Panc1 (cell line): Measurements from ENCODE around the gene SVIP. TPM values are rescaled to one million over a fixed set of nuclear protein-coding genes. Genes with fewer than 3 reads are reported as not detected.

Experiments
- ATAC-seq: fragments of 200-7000 bp; cut with Tn5 transposase; 2 replicates; pipeline ENCODE4 v1.9.1; 2020; ENCODE audit warnings: mild to moderate bottlenecking, moderate library complexity
- BruUV-seq: library from RNA; stranded (reverse); fragments of 400-500 nt; replicated peaks from 2 replicates; lab custom pipeline; 2021; lab: Mats Ljungman, UMichigan
- CTCF ChIA-PET: fragments of 300-600 bp; sonication (Branson Sonifier 250); formaldehyde crosslinking; loops from one replicate; lab custom pipeline; 2022; ENCODE audit warnings: antibody characterized with exemption; lab: Charles Lee
- POLR2A ChIA-PET: fragments of 300-600 bp; sonication (Branson Sonifier 250); formaldehyde crosslinking; loops from one replicate; lab custom pipeline; 2022; ENCODE audit warnings: antibody characterized with exemption; lab: Charles Lee
- DNase-seq: peaks from one replicate; pipeline ENCODE4 v3.0.0-alpha.2; 2010; ENCODE audit warnings: low read depth, low spot score
- H3K27ac ChIP-seq: 2 replicates; pipeline ENCODE4 v1.5.1; 2011; ENCODE audit warnings: mild to moderate bottlenecking, low read length, inconsistent platforms
- H3K27me3 ChIP-seq: fragments of 200-500 bp; sonication (Bioruptor generic); 2 replicates; pipeline ENCODE4 v1.6.0; 2014; ENCODE audit warnings: low read length, inconsistent platforms; ENCODE audit not compliant: control insufficient read depth, insufficient read depth
- H3K36me3 ChIP-seq: fragments of 200-500 bp; sonication (Bioruptor generic); 2 replicates; pipeline ENCODE4 v1.5.1; 2014; ENCODE audit warnings: inconsistent platforms, mild to moderate bottlenecking, low read length, moderate library complexity; ENCODE audit not compliant: control insufficient read depth, insufficient read depth
- H3K4me1 ChIP-seq: 2 replicates; pipeline ENCODE4 v1.5.1; 2011; ENCODE audit warnings: inconsistent platforms, mild to moderate bottlenecking, low read length, moderate library complexity; ENCODE audit not compliant: control insufficient read depth, insufficient read depth
- H3K4me3 ChIP-seq, 2 experiments: 2 replicates each; pipeline ENCODE4 v1.5.1; 2011 to 2012; ENCODE audit warnings: low read depth in 2 of 2, low read length in 2 of 2, mild to moderate bottlenecking in 2 of 2, inconsistent platforms in 1 of 2, moderate library complexity in 1 of 2
- H3K9me3 ChIP-seq: fragments of 200-500 bp; sonication (Bioruptor generic); 2 replicates; pipeline ENCODE4 v1.5.1; 2014; ENCODE audit warnings: low read depth, mild to moderate bottlenecking, inconsistent platforms, low read length, moderate library complexity; ENCODE audit not compliant: control insufficient read depth, insufficient read depth
- POLR2AphosphoS5 ChIP-seq: IDR thresholded peaks from 2 replicates; pipeline ENCODE4 v1.6.1; 2012; ENCODE audit warnings: mild to moderate bottlenecking, low read depth, low read length, moderate library complexity
- SIN3A ChIP-seq: IDR thresholded peaks from 2 replicates; pipeline ENCODE4 v1.6.1; 2012; ENCODE audit warnings: low read depth, mild to moderate bottlenecking, low read length, moderate library complexity, borderline replicate concordance; ENCODE audit not compliant: insufficient read depth
- TCF7L2 ChIP-seq: IDR thresholded peaks from 2 replicates; pipeline ENCODE4 v1.6.1; 2011; ENCODE audit warnings: mild to moderate bottlenecking, low read depth, low read length, inconsistent platforms
- in situ Hi-C: cut with HindIII; loops from 2 replicates; pipeline ENCODE4 v1.10.0; 2016; ENCODE audit warnings: low sequenced_read_pairs, low pct_unique_long_range_greater_than_20kb
- intact Hi-C: fragments of 100-400 bp; cut with micrococcal nuclease; formaldehyde crosslinking; loops from one replicate; pipeline ENCODE4 v1.10.0; 2022; ENCODE audit not compliant: unreplicated experiment
- total RNA-seq: library from RNA; stranded (reverse); gene quantifications from one replicate; pipeline ENCODE4 v1.2.1, GENCODE V29; 2021; ENCODE audit not compliant: unreplicated experiment
- TF ChIP-seq, protein P1 (sequence below), 2 experiments: IDR thresholded peaks; 2 replicates each; pipeline ENCODE4 v1.6.1; 2011 to 2012; ENCODE audit warnings: low read depth in 2 of 2, control low read depth in 1 of 2, low read length in 1 of 2, mild to moderate bottlenecking in 1 of 2, moderate library complexity in 1 of 2; ENCODE audit not compliant: insufficient read depth in 1 of 2
- TF ChIP-seq, protein P2 (sequence below): fragments of 450-650 bp; IDR thresholded peaks from 2 replicates; pipeline ENCODE4 v1.5.1; 2017; ENCODE audit warnings: mild to moderate bottlenecking

Gene SVIP
- total RNA-seq, 1 experiment from 2014 or later: 13.4 TPM

DNA sequence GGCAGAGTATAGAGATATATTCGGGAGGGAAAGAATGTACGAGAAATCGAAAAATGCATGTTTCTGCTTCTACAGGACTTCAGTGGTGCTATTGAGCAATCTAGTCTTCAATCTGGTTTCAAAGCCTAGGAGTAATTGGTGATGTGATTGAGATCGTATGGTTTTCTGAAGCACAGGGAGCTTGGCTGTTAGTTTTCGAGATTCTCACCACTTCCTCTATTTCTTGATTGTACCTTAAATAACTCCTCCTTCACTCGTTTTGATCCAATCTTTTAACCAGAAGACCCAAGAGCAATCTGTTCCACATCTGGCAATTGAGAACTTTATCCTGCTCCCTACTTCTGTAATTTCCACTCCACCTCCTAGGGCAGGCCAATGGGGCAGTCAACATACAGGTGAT is 30.2 kb upstream of the SVIP start:
- in situ Hi-C loops (no loop called here), intact Hi-C loops (no loop called here)
- TF ChIP-seq TCF7L2 (no peak), SIN3A (no peak), POLR2AphosphoS5 (no peak)
- TF ChIP-seq, protein P1, sequence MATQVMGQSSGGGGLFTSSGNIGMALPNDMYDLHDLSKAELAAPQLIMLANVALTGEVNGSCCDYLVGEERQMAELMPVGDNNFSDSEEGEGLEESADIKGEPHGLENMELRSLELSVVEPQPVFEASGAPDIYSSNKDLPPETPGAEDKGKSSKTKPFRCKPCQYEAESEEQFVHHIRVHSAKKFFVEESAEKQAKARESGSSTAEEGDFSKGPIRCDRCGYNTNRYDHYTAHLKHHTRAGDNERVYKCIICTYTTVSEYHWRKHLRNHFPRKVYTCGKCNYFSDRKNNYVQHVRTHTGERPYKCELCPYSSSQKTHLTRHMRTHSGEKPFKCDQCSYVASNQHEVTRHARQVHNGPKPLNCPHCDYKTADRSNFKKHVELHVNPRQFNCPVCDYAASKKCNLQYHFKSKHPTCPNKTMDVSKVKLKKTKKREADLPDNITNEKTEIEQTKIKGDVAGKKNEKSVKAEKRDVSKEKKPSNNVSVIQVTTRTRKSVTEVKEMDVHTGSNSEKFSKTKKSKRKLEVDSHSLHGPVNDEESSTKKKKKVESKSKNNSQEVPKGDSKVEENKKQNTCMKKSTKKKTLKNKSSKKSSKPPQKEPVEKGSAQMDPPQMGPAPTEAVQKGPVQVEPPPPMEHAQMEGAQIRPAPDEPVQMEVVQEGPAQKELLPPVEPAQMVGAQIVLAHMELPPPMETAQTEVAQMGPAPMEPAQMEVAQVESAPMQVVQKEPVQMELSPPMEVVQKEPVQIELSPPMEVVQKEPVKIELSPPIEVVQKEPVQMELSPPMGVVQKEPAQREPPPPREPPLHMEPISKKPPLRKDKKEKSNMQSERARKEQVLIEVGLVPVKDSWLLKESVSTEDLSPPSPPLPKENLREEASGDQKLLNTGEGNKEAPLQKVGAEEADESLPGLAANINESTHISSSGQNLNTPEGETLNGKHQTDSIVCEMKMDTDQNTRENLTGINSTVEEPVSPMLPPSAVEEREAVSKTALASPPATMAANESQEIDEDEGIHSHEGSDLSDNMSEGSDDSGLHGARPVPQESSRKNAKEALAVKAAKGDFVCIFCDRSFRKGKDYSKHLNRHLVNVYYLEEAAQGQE (IDR thresholded peaks at IDR 0.05; ENCODE audit: insufficient read depth in 1 of 2, low read depth in 2 of 2, low read length in 1 of 2): no peak
- TF ChIP-seq, protein P2, sequence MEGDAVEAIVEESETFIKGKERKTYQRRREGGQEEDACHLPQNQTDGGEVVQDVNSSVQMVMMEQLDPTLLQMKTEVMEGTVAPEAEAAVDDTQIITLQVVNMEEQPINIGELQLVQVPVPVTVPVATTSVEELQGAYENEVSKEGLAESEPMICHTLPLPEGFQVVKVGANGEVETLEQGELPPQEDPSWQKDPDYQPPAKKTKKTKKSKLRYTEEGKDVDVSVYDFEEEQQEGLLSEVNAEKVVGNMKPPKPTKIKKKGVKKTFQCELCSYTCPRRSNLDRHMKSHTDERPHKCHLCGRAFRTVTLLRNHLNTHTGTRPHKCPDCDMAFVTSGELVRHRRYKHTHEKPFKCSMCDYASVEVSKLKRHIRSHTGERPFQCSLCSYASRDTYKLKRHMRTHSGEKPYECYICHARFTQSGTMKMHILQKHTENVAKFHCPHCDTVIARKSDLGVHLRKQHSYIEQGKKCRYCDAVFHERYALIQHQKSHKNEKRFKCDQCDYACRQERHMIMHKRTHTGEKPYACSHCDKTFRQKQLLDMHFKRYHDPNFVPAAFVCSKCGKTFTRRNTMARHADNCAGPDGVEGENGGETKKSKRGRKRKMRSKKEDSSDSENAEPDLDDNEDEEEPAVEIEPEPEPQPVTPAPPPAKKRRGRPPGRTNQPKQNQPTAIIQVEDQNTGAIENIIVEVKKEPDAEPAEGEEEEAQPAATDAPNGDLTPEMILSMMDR: no peak
- ChIA-PET CTCF (no interaction called here), POLR2A (no interaction called here)
- Histone ChIP-seq H3K27me3 (no peaks in the 10 kb centered on the region), H3K4me3 (no peak overlapping the region), H3K27ac (no peak overlapping the region), H3K9me3 (no peaks in the 10 kb centered on the region), H3K4me1 (no peaks in the 10 kb centered on the region), H3K36me3 (no peaks in the 10 kb centered on the region)
- ATAC-seq: no peak
- no peak for DNase-seq
- no TSS peak for BruUV-seq

DNA sequence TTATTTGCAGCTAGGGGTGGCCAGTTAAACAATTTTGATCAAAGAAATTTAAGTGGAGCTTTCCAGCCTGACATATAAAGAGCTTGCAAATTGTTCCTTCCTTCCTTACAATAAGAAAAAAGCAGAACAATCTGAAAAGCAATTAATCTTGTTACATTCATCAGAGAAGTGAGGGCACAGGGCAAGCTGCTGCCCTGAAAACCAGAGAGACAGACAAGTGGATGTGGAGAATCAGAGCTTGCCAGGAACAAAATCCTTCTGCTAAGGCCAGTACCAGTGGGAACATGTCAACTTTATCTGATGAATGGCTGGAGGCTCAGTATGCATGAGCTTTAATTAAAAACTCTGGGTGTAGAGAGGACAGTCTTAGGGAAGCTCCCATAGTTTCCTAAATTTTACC is 21.9 kb upstream of the SVIP start:
- CTCF ChIA-PET: no interaction called here
- no peaks in the 10 kb centered on the region for H3K9me3 ChIP-seq
- in situ Hi-C loops (no loop called here), intact Hi-C loops (no loop called here)
- TF ChIP-seq TCF7L2 (no peak), POLR2AphosphoS5 (no peak), SIN3A (no peak)
- TF ChIP-seq, protein P1 (IDR thresholded peaks at IDR 0.05; ENCODE audit: insufficient read depth in 1 of 2, low read depth in 2 of 2, low read length in 1 of 2): no peak
- TF ChIP-seq, protein P2: no peak
- no peak overlapping the region for H3K4me3 ChIP-seq
- H3K4me1 ChIP-seq: no peaks in the 10 kb centered on the region
- DNase-seq: no peak
- H3K27ac ChIP-seq: no peak overlapping the region
- H3K36me3 ChIP-seq: no peaks in the 10 kb centered on the region
- H3K27me3 ChIP-seq: no peaks in the 10 kb centered on the region
- BruUV-seq: no TSS peak
- POLR2A ChIA-PET: interaction anchor here (0.6 kb wide), 1 partner anchor 825 kb away, joined by 5 read pairs; no protein-coding TSS in a partner anchor
- ATAC-seq: no peak
